GM23248 (cell line): Measurements from ENCODE around the gene MPV17.

Source experiments
- EZH2 ChIP-seq: fragments of 200-600 bp; sonication (generic); IDR thresholded peaks from 2 replicates; pipeline ENCODE4 v1.6.1; 2018; ENCODE audit warnings: antibody characterized with exemption, mild to moderate bottlenecking; ENCODE audit not compliant: insufficient read depth, poor library complexity, severe bottlenecking
- EZH2phosphoT487 ChIP-seq: fragments of 200-600 bp; sonication (generic); IDR thresholded peaks from 2 replicates; pipeline ENCODE4 v1.6.1; 2018; ENCODE audit warnings: antibody characterized with exemption, moderate library complexity, mild to moderate bottlenecking, low read depth; ENCODE audit not compliant: insufficient read depth

- no peak for TF ChIP-seq EZH2
- TF ChIP-seq EZH2phosphoT487: no peak
Observed at GRCh38 chr2:27271631-27272340, 51.1 kb downstream of the MPV17 start.
